Measurements from ENCODE around the gene HOXB3. TPM values are rescaled to one million over a fixed set of nuclear protein-coding genes. Genes with fewer than 3 reads are reported as not detected.

The HOXB3 gene
- total RNA-seq, 4 donors from 2014 or later = 4.0 to 12.4 (median 4.9) TPM

DNA sequence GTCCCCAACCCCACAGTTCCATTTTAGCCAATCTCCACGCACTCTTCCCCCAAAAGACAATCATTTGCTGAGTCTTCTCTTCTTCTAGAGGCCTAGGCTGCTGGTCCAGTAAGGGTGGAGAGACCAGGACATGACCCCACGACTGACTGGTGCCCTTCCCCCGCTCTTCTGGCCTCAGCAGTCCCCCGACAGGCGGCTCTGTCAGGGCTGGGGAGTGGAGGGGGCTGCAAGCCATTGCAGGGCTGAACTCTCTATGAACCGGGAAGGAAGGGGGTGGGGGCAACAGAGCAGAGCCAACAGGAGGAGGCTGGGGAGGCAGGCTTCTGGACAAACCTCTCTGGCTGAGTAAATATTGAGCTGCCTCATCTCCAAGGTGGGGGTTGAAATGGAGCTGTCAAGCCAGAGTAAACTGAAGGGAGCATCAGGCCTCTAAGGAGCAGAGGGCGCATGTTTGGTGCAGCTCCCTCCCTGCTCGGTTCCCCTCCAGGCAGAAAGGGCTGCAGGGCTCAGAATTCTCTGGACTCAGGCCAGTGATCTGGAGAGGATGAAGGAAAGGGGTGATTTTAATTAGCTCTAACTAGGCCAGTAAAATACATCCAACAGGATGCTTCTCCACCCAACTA, 67.9 kb downstream of the HOXB3 start:
- TF ChIP-seq CTCF (IDR thresholded peaks at IDR 0.05; ENCODE audit: low read depth) = no peak

DNA sequence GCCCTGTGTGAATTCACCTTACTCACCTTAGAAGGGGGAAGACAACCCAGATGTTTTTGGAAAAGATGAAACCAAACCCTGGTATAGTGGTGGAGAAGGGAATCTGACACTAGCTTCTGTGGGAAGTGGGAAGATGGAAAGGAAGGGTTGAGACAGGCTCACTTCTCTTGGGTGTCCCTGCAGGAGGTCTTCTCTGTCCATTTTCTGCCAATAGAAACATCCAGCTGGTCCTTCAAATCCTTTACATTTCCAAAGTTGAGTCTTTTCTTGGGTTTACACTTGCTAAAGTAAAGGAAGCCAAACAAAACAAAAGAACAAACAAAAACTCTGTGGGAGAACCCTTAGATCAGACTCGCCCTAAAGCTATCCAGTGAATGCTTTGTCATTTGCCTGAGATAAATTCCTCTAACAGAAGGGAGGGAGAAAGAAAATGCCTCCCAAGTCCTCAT, 69.4 kb downstream of the HOXB3 start:
- TF ChIP-seq CTCF (IDR thresholded peaks at IDR 0.05; ENCODE audit: low read depth) = no peak

DNA sequence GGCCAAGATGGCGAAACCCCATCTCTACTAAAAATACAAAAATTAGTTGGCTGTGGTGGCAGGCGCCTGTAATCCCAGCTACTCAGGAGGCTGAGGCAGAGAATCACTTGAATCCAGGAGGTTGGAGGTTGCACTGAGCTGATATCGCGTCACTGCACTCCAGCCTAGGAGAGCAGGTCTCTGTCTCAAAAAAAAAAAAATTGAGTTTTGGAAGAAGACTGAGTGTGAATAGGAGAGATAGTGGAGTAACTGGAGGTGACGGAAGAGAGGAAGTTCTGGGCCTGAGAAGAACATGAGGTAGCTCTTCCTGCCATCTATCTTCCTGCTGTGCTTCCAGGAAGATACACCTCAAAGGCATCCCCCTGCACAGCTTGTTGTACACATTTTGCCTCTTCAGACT, 70.6 kb downstream of the HOXB3 start:
- TF ChIP-seq CTCF (IDR thresholded peaks at IDR 0.05; ENCODE audit: low read depth) = no peak

DNA sequence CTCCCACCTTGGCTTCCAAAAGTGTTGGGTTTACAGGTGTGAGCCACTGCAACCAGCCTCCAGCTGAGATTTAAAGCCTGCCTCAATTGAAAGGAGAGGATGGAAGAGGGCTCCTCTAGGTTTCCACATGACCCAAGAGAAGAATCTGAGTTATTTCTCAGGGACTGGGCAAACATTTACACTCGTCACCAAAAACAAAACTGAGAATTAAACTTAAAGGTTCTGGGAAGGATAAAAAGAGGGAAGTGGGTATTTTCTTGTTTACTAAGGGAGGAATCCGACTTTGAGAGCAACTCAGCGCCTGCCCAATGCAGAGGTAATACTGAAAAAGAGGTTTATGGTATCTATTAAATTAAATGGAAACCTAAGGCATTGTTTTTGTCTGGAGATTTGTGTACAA, 72.6 kb downstream of the HOXB3 start:
- no peak for TF ChIP-seq CTCF (IDR thresholded peaks at IDR 0.05; ENCODE audit: low read depth)

- no peak for TF ChIP-seq CTCF (IDR thresholded peaks at IDR 0.05; ENCODE audit: low read depth)
Measured at GRCh38 chr17:48515925-48516900, 73.8 kb downstream of the HOXB3 start.

DNA sequence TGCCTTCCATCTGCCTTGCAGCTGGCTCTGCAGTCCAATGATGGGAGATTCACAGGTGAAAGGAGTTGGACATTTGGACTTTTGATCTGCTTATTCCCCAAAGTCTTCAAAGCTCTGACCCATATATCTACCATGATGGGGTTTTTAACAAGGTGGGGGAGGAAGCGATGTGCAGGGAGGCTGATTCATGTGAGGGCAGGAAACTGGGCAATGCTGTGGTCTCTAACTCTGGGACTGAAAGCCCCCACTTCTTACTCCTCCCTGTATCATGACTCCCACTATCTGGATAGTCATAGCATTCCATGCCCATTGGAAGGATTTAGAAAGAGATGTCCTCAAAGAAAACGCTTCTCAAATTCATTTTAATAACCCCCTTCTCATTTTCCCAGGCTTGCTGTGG, 75.6 kb downstream of the HOXB3 start:
- no peak for TF ChIP-seq CTCF (IDR thresholded peaks at IDR 0.05; ENCODE audit: low read depth)

Measured in subcutaneous adipose tissue (tissue), 4 donors.